Measurements from ENCODE around the gene GBP2.

- no peak for TF ChIP-seq CTCF (IDR thresholded peaks at IDR 0.05)
- no peak for TF ChIP-seq POLR2A (IDR thresholded peaks at IDR 0.05)
- TF ChIP-seq POLR2AphosphoS5 (IDR thresholded peaks at IDR 0.05) = no peak
Measured at GRCh38 chr1:89089962-89090361, 36.0 kb downstream of the GBP2 start.

All from transverse colon (tissue), 4 donors.